ENCODE data around the gene TDRD1.

TDRD1 gene

GRCh38 chr10:114220281-114220680, 41.1 kb downstream of the TDRD1 start:
- Histone ChIP-seq H2BK120ac (ENCODE audit: insufficient read depth, low read length, poor library complexity) (no peak overlapping the region), H4K8ac (ENCODE audit: low read depth, low read length) (no peak overlapping the region), H3K23ac (ENCODE audit: low read length) (no peak overlapping the region), H3K79me2 (ENCODE audit: control insufficient read depth, insufficient read depth, low read length, poor library complexity) (no peaks in the 10 kb centered on the region), H3K9ac (ENCODE audit: low read length) (no peak overlapping the region), H3K4ac (ENCODE audit: low read depth, low read length) (no peak overlapping the region), H4K91ac (ENCODE audit: low read depth, low read length) (no peak overlapping the region), H3K79me1 (ENCODE audit: low read length) (no peaks in the 10 kb centered on the region), H3K4me3 (ENCODE audit: low read depth, low read length) (no peak overlapping the region), H3K4me2 (ENCODE audit: low read length) (no peak overlapping the region), H2BK12ac (ENCODE audit: low read length) (no peak overlapping the region), H3K9me3 (ENCODE audit: insufficient read depth, low read depth, low read length) (no peaks in the 10 kb centered on the region), H2BK5ac (ENCODE audit: low read depth, low read length, poor library complexity) (no peak overlapping the region), H3K27me3 (ENCODE audit: insufficient read depth, low read length) (peaks cover 2% of the 10 kb centered on the region), H3K27ac (ENCODE audit: low read depth, low read length) (no peak overlapping the region), H3K4me1 (ENCODE audit: control insufficient read depth in 1 of 2, insufficient read depth in 2 of 2, low read length in 2 of 2) (no peaks in the 10 kb centered on the region), H3K14ac (ENCODE audit: low read length) (no peak overlapping the region), H4K12ac (ENCODE audit: low read depth, low read length) (no peak overlapping the region), H3K18ac (ENCODE audit: low read length) (no peak overlapping the region), H2AK5ac (ENCODE audit: low read length) (no peak overlapping the region), H3K36me3 (ENCODE audit: control insufficient read depth in 1 of 2, insufficient read depth in 2 of 2, low read length in 2 of 2) (no peaks in the 10 kb centered on the region), H2AFZ (ENCODE audit: insufficient read depth, low read length, poor library complexity) (no peak overlapping the region)
- WGBS (ENCODE audit: extremely low coverage, insufficient coverage, insufficient read length), result no CpG with 5 or more reads among the region's 2 CpGs
- no peak for DNase-seq

- Histone ChIP-seq H3K23ac (ENCODE audit: low read length) (no peak overlapping the region), H4K12ac (ENCODE audit: low read depth, low read length) (no peak overlapping the region), H3K4me1 (ENCODE audit: control insufficient read depth in 1 of 2, insufficient read depth in 2 of 2, low read length in 2 of 2) (no peaks in the 10 kb centered on the region), H4K91ac (ENCODE audit: low read depth, low read length) (no peak overlapping the region), H3K4me2 (ENCODE audit: low read length) (no peak overlapping the region), H3K27ac (ENCODE audit: low read depth, low read length) (no peak overlapping the region), H3K18ac (ENCODE audit: low read length) (no peak overlapping the region), H3K27me3 (ENCODE audit: insufficient read depth, low read length) (peaks cover 2% of the 10 kb centered on the region), H3K36me3 (ENCODE audit: control insufficient read depth in 1 of 2, insufficient read depth in 2 of 2, low read length in 2 of 2) (no peaks in the 10 kb centered on the region), H3K9ac (ENCODE audit: low read length) (no peak overlapping the region), H2AFZ (ENCODE audit: insufficient read depth, low read length, poor library complexity) (no peak overlapping the region), H2AK5ac (ENCODE audit: low read length) (no peak overlapping the region), H4K8ac (ENCODE audit: low read depth, low read length) (no peak overlapping the region), H2BK5ac (ENCODE audit: low read depth, low read length, poor library complexity) (no peak overlapping the region), H3K79me1 (ENCODE audit: low read length) (no peaks in the 10 kb centered on the region), H2BK12ac (ENCODE audit: low read length) (no peak overlapping the region), H3K14ac (ENCODE audit: low read length) (no peak overlapping the region), H2BK120ac (ENCODE audit: insufficient read depth, low read length, poor library complexity) (no peak overlapping the region), H3K4ac (ENCODE audit: low read depth, low read length) (no peak overlapping the region), H3K4me3 (ENCODE audit: low read depth, low read length) (no peak overlapping the region), H3K79me2 (ENCODE audit: control insufficient read depth, insufficient read depth, low read length, poor library complexity) (no peaks in the 10 kb centered on the region), H3K9me3 (ENCODE audit: insufficient read depth, low read depth, low read length) (no peaks in the 10 kb centered on the region)
- no peak for DNase-seq
- no CpG with 5 or more reads among the region's 4 CpGs for WGBS (ENCODE audit: extremely low coverage, insufficient coverage, insufficient read length)
Measured at GRCh38 chr10:114221235-114221634, 42.1 kb downstream of the TDRD1 start.

- H2AK5ac ChIP-seq (ENCODE audit: low read length), result no peak overlapping the region
- H3K9ac ChIP-seq (ENCODE audit: low read length), result no peak overlapping the region
- peaks cover 2% of the 10 kb centered on the region for H3K27me3 ChIP-seq (ENCODE audit: insufficient read depth, low read length)
- H3K4me1 ChIP-seq (ENCODE audit: control insufficient read depth in 1 of 2, insufficient read depth in 2 of 2, low read length in 2 of 2), result peaks cover 2 to 4% of the 10 kb centered on the region in 2 experiments
- H3K14ac ChIP-seq (ENCODE audit: low read length), result peak overlapping the region; percentile 56
- no peak overlapping the region for H2AFZ ChIP-seq (ENCODE audit: insufficient read depth, low read length, poor library complexity)
- H3K9me3 ChIP-seq (ENCODE audit: insufficient read depth, low read depth, low read length), result no peaks in the 10 kb centered on the region
- H2BK5ac ChIP-seq (ENCODE audit: low read depth, low read length, poor library complexity), result no peak overlapping the region
- H3K4me3 ChIP-seq (ENCODE audit: low read depth, low read length), result no peak overlapping the region
- H4K8ac ChIP-seq (ENCODE audit: low read depth, low read length), result no peak overlapping the region
- H3K18ac ChIP-seq (ENCODE audit: low read length), result no peak overlapping the region
- H3K79me1 ChIP-seq (ENCODE audit: low read length), result no peaks in the 10 kb centered on the region
- H3K4me2 ChIP-seq (ENCODE audit: low read length), result no peak overlapping the region
- no peak overlapping the region for H3K23ac ChIP-seq (ENCODE audit: low read length)
- no CpG with 5 or more reads among the region's 4 CpGs for WGBS (ENCODE audit: extremely low coverage, insufficient coverage, insufficient read length)
- no peak overlapping the region for H2BK120ac ChIP-seq (ENCODE audit: insufficient read depth, low read length, poor library complexity)
- no peak overlapping the region for H3K4ac ChIP-seq (ENCODE audit: low read depth, low read length)
- H4K12ac ChIP-seq (ENCODE audit: low read depth, low read length), result no peak overlapping the region
- no peak overlapping the region for H3K27ac ChIP-seq (ENCODE audit: low read depth, low read length)
- no peaks in the 10 kb centered on the region for H3K79me2 ChIP-seq (ENCODE audit: control insufficient read depth, insufficient read depth, low read length, poor library complexity)
- no peaks in the 10 kb centered on the region for H3K36me3 ChIP-seq (ENCODE audit: control insufficient read depth in 1 of 2, insufficient read depth in 2 of 2, low read length in 2 of 2)
- DNase-seq, result no peak
- H2BK12ac ChIP-seq (ENCODE audit: low read length), result peak overlapping the region; percentile 49
- no peak overlapping the region for H4K91ac ChIP-seq (ENCODE audit: low read depth, low read length)
Measured at GRCh38 chr10:114223066-114223465, 43.9 kb downstream of the TDRD1 start.

- no peak overlapping the region for H3K9ac ChIP-seq (ENCODE audit: low read length)
- no peak overlapping the region for H2BK120ac ChIP-seq (ENCODE audit: insufficient read depth, low read length, poor library complexity)
- peak overlapping the region; percentile 40 for H3K4me2 ChIP-seq (ENCODE audit: low read length)
- no peak overlapping the region for H3K14ac ChIP-seq (ENCODE audit: low read length)
- H3K79me2 ChIP-seq (ENCODE audit: control insufficient read depth, insufficient read depth, low read length, poor library complexity), result no peaks in the 10 kb centered on the region
- WGBS (ENCODE audit: extremely low coverage, insufficient coverage, insufficient read length), result no CpG with 5 or more reads among the region's 3 CpGs
- H3K4me3 ChIP-seq (ENCODE audit: low read depth, low read length), result no peak overlapping the region
- H2AFZ ChIP-seq (ENCODE audit: insufficient read depth, low read length, poor library complexity), result no peak overlapping the region
- H3K36me3 ChIP-seq (ENCODE audit: control insufficient read depth in 1 of 2, insufficient read depth in 2 of 2, low read length in 2 of 2), result no peaks in the 10 kb centered on the region
- H2BK5ac ChIP-seq (ENCODE audit: low read depth, low read length, poor library complexity), result no peak overlapping the region
- H3K79me1 ChIP-seq (ENCODE audit: low read length), result peaks cover 4% of the 10 kb centered on the region
- peaks cover under 1% of the 10 kb centered on the region for H3K27me3 ChIP-seq (ENCODE audit: insufficient read depth, low read length)
- no peak overlapping the region for H3K27ac ChIP-seq (ENCODE audit: low read depth, low read length)
- H3K18ac ChIP-seq (ENCODE audit: low read length), result no peak overlapping the region
- no peak overlapping the region for H3K23ac ChIP-seq (ENCODE audit: low read length)
- no peaks in the 10 kb centered on the region for H3K9me3 ChIP-seq (ENCODE audit: insufficient read depth, low read depth, low read length)
- DNase-seq, result peak in 1 of 2 donors; percentile 67
- peaks cover 6 to 7% of the 10 kb centered on the region in 2 experiments for H3K4me1 ChIP-seq (ENCODE audit: control insufficient read depth in 1 of 2, insufficient read depth in 2 of 2, low read length in 2 of 2)
- no peak overlapping the region for H4K12ac ChIP-seq (ENCODE audit: low read depth, low read length)
- H2AK5ac ChIP-seq (ENCODE audit: low read length), result no peak overlapping the region
- no peak overlapping the region for H4K8ac ChIP-seq (ENCODE audit: low read depth, low read length)
- H2BK12ac ChIP-seq (ENCODE audit: low read length), result no peak overlapping the region
- H4K91ac ChIP-seq (ENCODE audit: low read depth, low read length), result no peak overlapping the region
- no peak overlapping the region for H3K4ac ChIP-seq (ENCODE audit: low read depth, low read length)
Measured at GRCh38 chr10:114228156-114228555, 49.0 kb downstream of the TDRD1 start.
